Cardiac muscle cell (in vitro differentiated cells and primary cell): ENCODE measurements around the gene KCNK7. TPM values are rescaled to one million over a fixed set of nuclear protein-coding genes. Genes with fewer than 3 reads are reported as not detected.

Experiments
- DNase-seq, 2 donors: peaks; one replicate each; pipeline versions ENCODE4 v3.0.0 to v3.0.0-alpha.2; 2010 to 2017; ENCODE audit warnings: low read depth in 1 of 2, low spot score in 1 of 2
- H3K27ac ChIP-seq: fragments of 200-600 bp; sonication (generic); 2 replicates; pipeline ENCODE4 v1.5.1; 2016
- H3K27me3 ChIP-seq: fragments of 200-600 bp; sonication (generic); 2 replicates; pipeline ENCODE4 v1.6.0; 2016; ENCODE audit warnings: control low read depth
- H3K36me3 ChIP-seq: fragments of 200-600 bp; sonication (generic); 2 replicates; pipeline ENCODE4 v1.5.1; 2016; ENCODE audit warnings: control low read depth
- H3K4me1 ChIP-seq: fragments of 200-600 bp; sonication (generic); 2 replicates; pipeline ENCODE4 v1.8.1; 2017; ENCODE audit warnings: low read depth, mild to moderate bottlenecking, mixed run types
- H3K4me3 ChIP-seq: fragments of 200-600 bp; sonication (generic); 2 replicates; pipeline ENCODE4 v1.5.1; 2016; ENCODE audit warnings: mild to moderate bottlenecking
- H3K9me3 ChIP-seq: fragments of 200-600 bp; sonication (generic); 2 replicates; pipeline ENCODE4 v1.5.1; 2017; ENCODE audit warnings: low read depth, mild to moderate bottlenecking, control low read depth
- polyA plus RNA-seq: library from polyadenylated mRNA; unstranded; fragments of >200 nt; fragmentation: Nextera tagmentation; extraction: Ambion mirVana; gene quantifications from 2 replicates; pipeline ENCODE4 v1.2.1, GENCODE V29; 2016
- total RNA-seq: library from RNA; depleted of rRNA; stranded (reverse); fragments of >200 nt; gene quantifications from 2 replicates; pipeline ENCODE4 v1.2.3, GENCODE V29; 2016
- TF ChIP-seq, protein P1 (sequence below): IDR thresholded peaks from 2 replicates; pipeline ENCODE4 v1.5.1; 2012; ENCODE audit warnings: low read depth, mild to moderate bottlenecking, low read length

The KCNK7 gene
- total and polyA plus RNA-seq, 2 experiments from 2014 or later: not detected

DNA sequence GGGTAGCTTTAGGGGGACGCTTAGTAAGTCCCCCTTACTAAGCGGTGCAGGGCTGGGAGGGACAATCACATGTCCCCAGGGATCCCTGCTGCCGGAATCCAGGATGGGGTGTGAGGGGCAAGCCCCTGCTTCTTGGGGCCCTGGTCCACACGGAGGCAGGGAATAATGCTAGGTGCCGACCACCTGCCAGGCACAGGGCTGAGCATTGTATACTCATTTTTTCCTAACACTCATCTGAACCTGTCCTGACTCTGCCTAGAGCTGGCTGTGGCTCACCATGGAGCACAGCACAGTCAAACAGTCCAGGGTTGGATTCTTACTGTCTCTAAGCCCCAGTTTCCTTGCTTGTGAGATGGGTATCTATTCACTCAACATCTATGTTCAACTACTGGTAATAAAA is 36.1 kb downstream of the KCNK7 start:
- no peak overlapping the region for H3K4me3 ChIP-seq
- TF ChIP-seq, protein P1, sequence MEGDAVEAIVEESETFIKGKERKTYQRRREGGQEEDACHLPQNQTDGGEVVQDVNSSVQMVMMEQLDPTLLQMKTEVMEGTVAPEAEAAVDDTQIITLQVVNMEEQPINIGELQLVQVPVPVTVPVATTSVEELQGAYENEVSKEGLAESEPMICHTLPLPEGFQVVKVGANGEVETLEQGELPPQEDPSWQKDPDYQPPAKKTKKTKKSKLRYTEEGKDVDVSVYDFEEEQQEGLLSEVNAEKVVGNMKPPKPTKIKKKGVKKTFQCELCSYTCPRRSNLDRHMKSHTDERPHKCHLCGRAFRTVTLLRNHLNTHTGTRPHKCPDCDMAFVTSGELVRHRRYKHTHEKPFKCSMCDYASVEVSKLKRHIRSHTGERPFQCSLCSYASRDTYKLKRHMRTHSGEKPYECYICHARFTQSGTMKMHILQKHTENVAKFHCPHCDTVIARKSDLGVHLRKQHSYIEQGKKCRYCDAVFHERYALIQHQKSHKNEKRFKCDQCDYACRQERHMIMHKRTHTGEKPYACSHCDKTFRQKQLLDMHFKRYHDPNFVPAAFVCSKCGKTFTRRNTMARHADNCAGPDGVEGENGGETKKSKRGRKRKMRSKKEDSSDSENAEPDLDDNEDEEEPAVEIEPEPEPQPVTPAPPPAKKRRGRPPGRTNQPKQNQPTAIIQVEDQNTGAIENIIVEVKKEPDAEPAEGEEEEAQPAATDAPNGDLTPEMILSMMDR: no peak

DNA sequence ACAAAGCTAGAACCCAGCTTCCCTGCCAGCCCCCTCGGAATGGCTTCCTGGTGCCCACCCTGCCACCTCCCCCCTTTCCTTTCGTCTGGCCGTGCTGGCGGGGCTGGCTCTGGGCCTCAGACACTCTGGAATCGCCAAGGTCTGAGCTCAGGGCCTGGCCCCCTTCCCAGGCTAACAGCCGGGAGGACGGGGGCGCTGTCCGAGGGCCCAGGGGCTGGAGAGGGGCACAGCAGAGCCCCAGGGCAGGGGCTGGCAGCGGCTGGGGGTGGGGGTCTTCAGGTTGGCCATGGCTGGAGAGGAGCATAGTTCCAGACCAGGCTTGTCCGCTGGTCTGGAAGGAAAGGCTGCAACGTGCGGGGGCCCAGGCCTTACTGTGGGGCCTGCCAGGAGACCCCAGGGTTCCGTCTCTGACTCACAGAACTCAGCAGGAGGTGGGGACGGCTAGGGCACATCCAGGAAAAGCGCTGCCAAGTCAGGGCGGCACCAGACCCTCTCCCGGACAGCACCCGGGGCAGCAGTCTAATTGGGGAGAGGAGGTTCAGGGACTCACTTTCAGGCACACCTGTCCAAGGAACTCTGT is 36.6 kb downstream of the KCNK7 start:
- H3K4me1 ChIP-seq: peaks cover 33% of the 10 kb centered on the region
- no peaks in the 10 kb centered on the region for H3K27me3 ChIP-seq
- TF ChIP-seq, protein P1: peak; percentile 9
- no peaks in the 10 kb centered on the region for H3K9me3 ChIP-seq
- DNase-seq: peak in 1 of 2 donors; percentile 67
- H3K36me3 ChIP-seq: no peaks in the 10 kb centered on the region
- peak overlapping the region; percentile 93 for H3K27ac ChIP-seq
- H3K4me3 ChIP-seq: peak overlapping the region; percentile 50

More for the DNA sequence above, 36.1 kb downstream of the KCNK7 start:
- no peaks in the 10 kb centered on the region for H3K9me3 ChIP-seq
- H3K4me1 ChIP-seq: peaks cover 31% of the 10 kb centered on the region
- H3K36me3 ChIP-seq: no peaks in the 10 kb centered on the region
- peak overlapping the region; percentile 38 for H3K27ac ChIP-seq
- H3K27me3 ChIP-seq: no peaks in the 10 kb centered on the region
- DNase-seq: no peak

DNA sequence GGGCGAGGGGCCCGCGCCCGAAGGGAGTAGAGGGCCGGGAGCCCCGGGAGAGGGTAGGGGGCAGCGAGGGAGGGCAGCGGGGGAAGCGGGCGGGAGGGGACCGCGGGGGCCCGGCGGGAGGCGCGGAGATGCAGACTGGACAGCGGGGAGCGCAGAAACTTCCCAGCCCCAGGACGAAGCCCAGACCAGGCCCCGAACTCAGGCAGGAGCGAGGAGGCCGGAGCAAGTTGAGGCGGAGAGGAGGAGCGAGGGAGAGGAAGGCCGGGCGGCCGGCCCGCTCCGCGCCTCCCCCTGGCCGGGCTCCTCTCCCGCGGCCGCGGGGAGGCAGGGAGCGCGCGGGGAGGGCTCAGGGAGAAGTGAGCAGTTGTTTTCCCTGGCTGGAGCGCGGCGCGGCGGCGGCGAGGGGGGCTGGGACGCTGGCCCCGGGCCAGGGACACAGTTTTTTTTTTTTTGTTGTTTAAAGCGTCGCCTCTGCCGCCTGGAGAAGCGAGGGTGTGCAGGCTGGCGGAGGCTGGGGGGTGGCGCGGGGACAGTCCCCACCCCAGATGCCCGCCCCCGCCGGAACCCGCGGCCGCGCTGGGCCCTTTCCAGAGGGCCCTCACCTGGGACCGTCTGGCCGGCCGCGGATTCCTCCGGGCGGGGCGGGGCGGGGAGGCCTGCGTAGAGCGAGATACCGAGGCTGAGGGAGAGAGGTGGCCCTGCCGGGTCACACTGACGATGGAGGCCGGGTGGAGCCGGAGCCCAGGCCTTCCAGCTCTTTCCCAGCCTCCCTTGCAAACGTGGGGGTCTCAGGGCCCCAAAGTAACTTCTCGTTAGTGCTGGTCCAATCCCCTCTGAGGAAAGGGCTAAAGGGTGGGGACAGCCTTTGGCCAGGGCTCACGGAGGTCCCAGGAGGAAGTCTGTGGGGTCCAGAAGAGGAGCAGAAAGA is 37.3 kb downstream of the KCNK7 start, which contains the start of gene LTBP3:
TSS of gene LTBP3 (minus strand) at position 358 of the 928 bp plus-strand sequence. CDS start 400 bp downstream, outside the sequence.
- H3K4me3 ChIP-seq: peak within 1 kb of the TSS; percentile 50
- peaks cover 39% of the 10 kb centered on the region for H3K4me1 ChIP-seq
- peak within 1 kb of the TSS; percentile 93 for H3K27ac ChIP-seq
- no peaks in the 10 kb centered on the region for H3K9me3 ChIP-seq
- peak; percentile 83 to 94 for DNase-seq
- TF ChIP-seq, protein P1: no peak
- no peaks in the 10 kb centered on the region for H3K36me3 ChIP-seq
- H3K27me3 ChIP-seq: no peaks in the 10 kb centered on the region

DNA sequence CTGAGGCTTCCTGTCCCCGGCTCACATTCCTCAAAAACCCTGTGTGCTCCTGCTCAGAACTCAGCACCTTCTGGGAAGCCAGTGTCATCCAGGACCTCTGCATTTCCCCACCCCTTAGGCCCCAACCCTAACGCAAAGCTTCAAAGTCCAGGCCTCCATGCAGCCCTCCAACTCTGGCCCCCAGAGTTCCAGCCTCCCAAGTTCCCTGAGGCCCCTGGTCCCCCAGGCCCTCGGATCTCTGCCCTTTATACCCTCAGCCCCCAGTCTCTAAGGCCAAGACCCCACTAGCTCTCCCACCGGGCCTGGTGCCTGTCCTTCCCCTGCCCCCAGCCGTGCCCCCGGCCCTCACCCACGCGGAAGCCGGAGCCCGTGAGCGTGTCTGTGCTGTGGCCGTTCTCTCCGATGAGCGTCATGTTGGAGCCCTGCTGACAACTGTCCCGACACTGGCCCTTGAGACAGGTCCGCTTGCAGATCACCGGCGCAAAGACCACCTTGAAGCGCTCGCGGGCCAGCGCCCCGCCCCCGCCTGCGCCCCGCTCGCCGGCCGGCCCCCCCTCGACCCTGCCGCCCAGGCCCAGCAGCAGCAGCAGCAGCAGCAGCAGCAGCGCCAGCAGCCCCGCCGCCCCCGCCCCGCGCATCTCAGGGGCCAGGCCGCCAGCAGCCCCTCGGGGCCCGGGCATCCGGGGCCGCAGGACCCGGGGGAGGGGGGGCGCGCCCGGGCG is 38.2 kb downstream of the KCNK7 start:
- DNase-seq: no peak
- H3K27ac ChIP-seq: peak overlapping the region; percentile 93
- H3K4me1 ChIP-seq: peaks cover 39% of the 10 kb centered on the region
- H3K9me3 ChIP-seq: no peaks in the 10 kb centered on the region
- H3K4me3 ChIP-seq: peak overlapping the region; percentile 50
- no peaks in the 10 kb centered on the region for H3K36me3 ChIP-seq
- TF ChIP-seq, protein P1: no peak
- H3K27me3 ChIP-seq: no peaks in the 10 kb centered on the region
